ENCODE results near the gene PROP1.

GRCh38 chr5:177966009-177966838, 29.8 kb downstream of the PROP1 start:
- TF ChIP-seq CTCF (IDR thresholded peaks at IDR 0.05) (no peak), POLR2A (IDR thresholded peaks at IDR 0.05) (no peak)

Data from adrenal gland (tissue), 5 donors.